PFSK-1 (cell line): ENCODE measurements around the gene MCRIP2.

Source experiments
- FOXP2 ChIP-seq: optimal IDR thresholded peaks from 2 replicates; pipeline ENCODE3; 2011; ENCODE audit warnings: borderline replicate concordance, control low read depth, inconsistent platforms; ENCODE audit not compliant: insufficient read depth; ENCODE audit errors: extremely low read length, extremely low read depth
- POLR2AphosphoS5 ChIP-seq: IDR thresholded peaks from 2 replicates; pipeline ENCODE4 v1.6.1; 2012; ENCODE audit warnings: low read depth, mild to moderate bottlenecking, control low read depth, low read length, moderate library complexity
- SIN3A ChIP-seq: IDR thresholded peaks from 2 replicates; pipeline ENCODE4 v1.6.1; 2012; ENCODE audit warnings: mild to moderate bottlenecking, low read length, moderate library complexity, borderline replicate concordance; ENCODE audit not compliant: insufficient read depth
- TAF1 ChIP-seq: IDR thresholded peaks from 2 replicates; pipeline ENCODE4 v1.6.1; 2012; ENCODE audit warnings: low read length, control low read depth, borderline replicate concordance; ENCODE audit not compliant: insufficient read depth
- TF ChIP-seq, protein P1 (sequence below), 2 experiments: IDR thresholded peaks; 2 replicates each; pipeline versions ENCODE4 v1.6.1 to v1.8.0; 2011 to 2012; ENCODE audit warnings: low read depth in 2 of 2, low read length in 2 of 2, control low read depth in 1 of 2, inconsistent platforms in 1 of 2, mild to moderate bottlenecking in 1 of 2, moderate library complexity in 1 of 2; ENCODE audit not compliant: insufficient read depth in 1 of 2

DNA sequence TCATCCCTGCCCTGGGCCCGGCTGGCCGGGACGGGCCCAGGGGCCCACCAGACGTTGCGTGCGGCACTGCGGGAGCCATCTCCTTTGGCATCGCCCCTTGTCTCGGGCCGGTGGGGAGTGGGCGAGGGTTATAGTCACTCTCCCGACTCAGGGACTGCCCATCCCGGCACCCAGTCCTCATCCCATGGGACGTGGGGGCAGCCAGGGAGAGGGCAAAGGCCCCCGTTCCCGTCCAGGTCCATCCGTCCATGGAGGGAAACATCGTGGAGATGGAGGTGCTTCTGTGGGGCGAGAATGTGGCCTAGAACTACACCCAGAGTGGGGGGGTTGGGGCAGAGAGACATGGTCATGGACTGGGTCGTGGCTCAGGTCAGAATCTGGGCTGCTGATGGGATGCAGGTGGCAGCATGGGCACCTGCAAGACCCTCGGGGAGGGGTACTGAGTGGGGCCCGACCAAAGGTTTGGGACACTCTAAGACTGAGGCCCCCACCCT is 5.1 kb downstream of the MCRIP2 start:
- TF ChIP-seq POLR2AphosphoS5, result no peak
- TF ChIP-seq TAF1, result no peak
- TF ChIP-seq, protein P1, sequence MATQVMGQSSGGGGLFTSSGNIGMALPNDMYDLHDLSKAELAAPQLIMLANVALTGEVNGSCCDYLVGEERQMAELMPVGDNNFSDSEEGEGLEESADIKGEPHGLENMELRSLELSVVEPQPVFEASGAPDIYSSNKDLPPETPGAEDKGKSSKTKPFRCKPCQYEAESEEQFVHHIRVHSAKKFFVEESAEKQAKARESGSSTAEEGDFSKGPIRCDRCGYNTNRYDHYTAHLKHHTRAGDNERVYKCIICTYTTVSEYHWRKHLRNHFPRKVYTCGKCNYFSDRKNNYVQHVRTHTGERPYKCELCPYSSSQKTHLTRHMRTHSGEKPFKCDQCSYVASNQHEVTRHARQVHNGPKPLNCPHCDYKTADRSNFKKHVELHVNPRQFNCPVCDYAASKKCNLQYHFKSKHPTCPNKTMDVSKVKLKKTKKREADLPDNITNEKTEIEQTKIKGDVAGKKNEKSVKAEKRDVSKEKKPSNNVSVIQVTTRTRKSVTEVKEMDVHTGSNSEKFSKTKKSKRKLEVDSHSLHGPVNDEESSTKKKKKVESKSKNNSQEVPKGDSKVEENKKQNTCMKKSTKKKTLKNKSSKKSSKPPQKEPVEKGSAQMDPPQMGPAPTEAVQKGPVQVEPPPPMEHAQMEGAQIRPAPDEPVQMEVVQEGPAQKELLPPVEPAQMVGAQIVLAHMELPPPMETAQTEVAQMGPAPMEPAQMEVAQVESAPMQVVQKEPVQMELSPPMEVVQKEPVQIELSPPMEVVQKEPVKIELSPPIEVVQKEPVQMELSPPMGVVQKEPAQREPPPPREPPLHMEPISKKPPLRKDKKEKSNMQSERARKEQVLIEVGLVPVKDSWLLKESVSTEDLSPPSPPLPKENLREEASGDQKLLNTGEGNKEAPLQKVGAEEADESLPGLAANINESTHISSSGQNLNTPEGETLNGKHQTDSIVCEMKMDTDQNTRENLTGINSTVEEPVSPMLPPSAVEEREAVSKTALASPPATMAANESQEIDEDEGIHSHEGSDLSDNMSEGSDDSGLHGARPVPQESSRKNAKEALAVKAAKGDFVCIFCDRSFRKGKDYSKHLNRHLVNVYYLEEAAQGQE (IDR thresholded peaks at IDR 0.05; ENCODE audit: insufficient read depth in 1 of 2, low read depth in 2 of 2, low read length in 2 of 2), result no peak
- no peak for TF ChIP-seq SIN3A
- no peak for TF ChIP-seq FOXP2
